Measurements from ENCODE around the gene NRXN3.

The NRXN3 gene

GRCh38 chr14:79294499-79294898 is 1124.3 kb downstream of the NRXN3 start:
- Histone ChIP-seq H3K27me3 (ENCODE audit: control insufficient read depth, insufficient read depth, low read length, poor library complexity, severe bottlenecking) (no peaks in the 10 kb centered on the region), H3K36me3 (ENCODE audit: control insufficient read depth, insufficient read depth, low read length) (no peaks in the 10 kb centered on the region), H3K27ac (ENCODE audit: insufficient read depth, low read depth, low read length, poor library complexity, severe bottlenecking) (no peak overlapping the region), H3K4me1 (ENCODE audit: control insufficient read depth, insufficient read depth, low read length) (no peaks in the 10 kb centered on the region), H3K4me3 (ENCODE audit: insufficient read depth, low read depth, low read length) (no peak overlapping the region), H3K9me3 (ENCODE audit: control insufficient read depth, low read length) (no peaks in the 10 kb centered on the region)

- Histone ChIP-seq H3K27ac (ENCODE audit: insufficient read depth, low read depth, low read length, poor library complexity, severe bottlenecking) (no peak overlapping the region), H3K27me3 (ENCODE audit: control insufficient read depth, insufficient read depth, low read length, poor library complexity, severe bottlenecking) (no peaks in the 10 kb centered on the region), H3K4me1 (ENCODE audit: control insufficient read depth, insufficient read depth, low read length) (no peaks in the 10 kb centered on the region), H3K36me3 (ENCODE audit: control insufficient read depth, insufficient read depth, low read length) (no peaks in the 10 kb centered on the region), H3K9me3 (ENCODE audit: control insufficient read depth, low read length) (no peaks in the 10 kb centered on the region), H3K4me3 (ENCODE audit: insufficient read depth, low read depth, low read length) (no peak overlapping the region)
These were observed 1125.2 kb downstream of the NRXN3 start for GRCh38 chr14:79295385-79295784.

- H3K36me3 ChIP-seq (ENCODE audit: control insufficient read depth, insufficient read depth, low read length), result no peaks in the 10 kb centered on the region
- H3K4me1 ChIP-seq (ENCODE audit: control insufficient read depth, insufficient read depth, low read length), result no peaks in the 10 kb centered on the region
- WGBS, 2 experiments, result 94 to 95% methylated on average over 4 of the region's 4 CpGs
- no peak overlapping the region for H3K27ac ChIP-seq (ENCODE audit: insufficient read depth, low read depth, low read length, poor library complexity, severe bottlenecking)
- no peaks in the 10 kb centered on the region for H3K9me3 ChIP-seq (ENCODE audit: control insufficient read depth, low read length)
- H3K4me3 ChIP-seq (ENCODE audit: insufficient read depth, low read depth, low read length), result no peak overlapping the region
- no peaks in the 10 kb centered on the region for H3K27me3 ChIP-seq (ENCODE audit: control insufficient read depth, insufficient read depth, low read length, poor library complexity, severe bottlenecking)
These were observed 1128.2 kb downstream of the NRXN3 start for GRCh38 chr14:79298373-79298772.

- Histone ChIP-seq H3K4me3 (ENCODE audit: insufficient read depth, low read depth, low read length) (no peak overlapping the region), H3K36me3 (ENCODE audit: control insufficient read depth, insufficient read depth, low read length) (no peaks in the 10 kb centered on the region), H3K4me1 (ENCODE audit: control insufficient read depth, insufficient read depth, low read length) (no peaks in the 10 kb centered on the region), H3K27me3 (ENCODE audit: control insufficient read depth, insufficient read depth, low read length, poor library complexity, severe bottlenecking) (no peaks in the 10 kb centered on the region), H3K27ac (ENCODE audit: insufficient read depth, low read depth, low read length, poor library complexity, severe bottlenecking) (no peak overlapping the region), H3K9me3 (ENCODE audit: control insufficient read depth, low read length) (no peaks in the 10 kb centered on the region)
- WGBS, 2 experiments, result 88 to 90% methylated on average over 1 of the region's 1 CpG
These were observed 1129.0 kb downstream of the NRXN3 start for GRCh38 chr14:79299162-79299561.

- H3K9me3 ChIP-seq (ENCODE audit: control insufficient read depth, low read length), result no peaks in the 10 kb centered on the region
These were observed 1134.1 kb downstream of the NRXN3 start for GRCh38 chr14:79304279-79304678.

GRCh38 chr14:79306546-79306945 is 1136.4 kb downstream of the NRXN3 start:
- 96 to 97% methylated on average over 2 of the region's 2 CpGs for WGBS, 2 experiments
- no peaks in the 10 kb centered on the region for H3K27me3 ChIP-seq (ENCODE audit: control insufficient read depth, insufficient read depth, low read length, poor library complexity, severe bottlenecking)
- H3K36me3 ChIP-seq (ENCODE audit: control insufficient read depth, insufficient read depth, low read length), result no peaks in the 10 kb centered on the region
- H3K4me3 ChIP-seq (ENCODE audit: insufficient read depth, low read depth, low read length), result no peak overlapping the region
- H3K9me3 ChIP-seq (ENCODE audit: control insufficient read depth, low read length), result no peaks in the 10 kb centered on the region
- no peak overlapping the region for H3K27ac ChIP-seq (ENCODE audit: insufficient read depth, low read depth, low read length, poor library complexity, severe bottlenecking)
- H3K4me1 ChIP-seq (ENCODE audit: control insufficient read depth, insufficient read depth, low read length), result no peaks in the 10 kb centered on the region

More at GRCh38 chr14:79304279-79304678, 1134.1 kb downstream of the NRXN3 start:
- H3K27ac ChIP-seq (ENCODE audit: insufficient read depth, low read depth, low read length, poor library complexity, severe bottlenecking), result no peak overlapping the region
- no peak overlapping the region for H3K4me3 ChIP-seq (ENCODE audit: insufficient read depth, low read depth, low read length)
- H3K27me3 ChIP-seq (ENCODE audit: control insufficient read depth, insufficient read depth, low read length, poor library complexity, severe bottlenecking), result no peaks in the 10 kb centered on the region
- no peaks in the 10 kb centered on the region for H3K36me3 ChIP-seq (ENCODE audit: control insufficient read depth, insufficient read depth, low read length)
- no peaks in the 10 kb centered on the region for H3K4me1 ChIP-seq (ENCODE audit: control insufficient read depth, insufficient read depth, low read length)

GRCh38 chr14:79318371-79318770 is 1148.2 kb downstream of the NRXN3 start:
- WGBS, 2 experiments, result 92 to 94% methylated on average over 7 of the region's 7 CpGs
- no peak overlapping the region for H3K4me3 ChIP-seq (ENCODE audit: insufficient read depth, low read depth, low read length)

GRCh38 chr14:79320561-79320960 is 1150.4 kb downstream of the NRXN3 start:
- WGBS, 2 experiments, result 93 to 97% methylated on average over 1 of the region's 1 CpG
- H3K4me1 ChIP-seq (ENCODE audit: control insufficient read depth, insufficient read depth, low read length), result peaks cover 4% of the 10 kb centered on the region
- no peak overlapping the region for H3K4me3 ChIP-seq (ENCODE audit: insufficient read depth, low read depth, low read length)
- H3K27me3 ChIP-seq (ENCODE audit: control insufficient read depth, insufficient read depth, low read length, poor library complexity, severe bottlenecking), result no peaks in the 10 kb centered on the region
- no peaks in the 10 kb centered on the region for H3K9me3 ChIP-seq (ENCODE audit: control insufficient read depth, low read length)
- no peak overlapping the region for H3K27ac ChIP-seq (ENCODE audit: insufficient read depth, low read depth, low read length, poor library complexity, severe bottlenecking)
- no peaks in the 10 kb centered on the region for H3K36me3 ChIP-seq (ENCODE audit: control insufficient read depth, insufficient read depth, low read length)

More at GRCh38 chr14:79318371-79318770, 1148.2 kb downstream of the NRXN3 start:
- Histone ChIP-seq H3K36me3 (ENCODE audit: control insufficient read depth, insufficient read depth, low read length) (no peaks in the 10 kb centered on the region), H3K27ac (ENCODE audit: insufficient read depth, low read depth, low read length, poor library complexity, severe bottlenecking) (no peak overlapping the region), H3K4me1 (ENCODE audit: control insufficient read depth, insufficient read depth, low read length) (peaks cover 4% of the 10 kb centered on the region), H3K27me3 (ENCODE audit: control insufficient read depth, insufficient read depth, low read length, poor library complexity, severe bottlenecking) (no peaks in the 10 kb centered on the region), H3K9me3 (ENCODE audit: control insufficient read depth, low read length) (no peaks in the 10 kb centered on the region)

GRCh38 chr14:79321070-79321469 is 1150.9 kb downstream of the NRXN3 start:
- Histone ChIP-seq H3K36me3 (ENCODE audit: control insufficient read depth, insufficient read depth, low read length) (no peaks in the 10 kb centered on the region), H3K4me3 (ENCODE audit: insufficient read depth, low read depth, low read length) (no peak overlapping the region), H3K27ac (ENCODE audit: insufficient read depth, low read depth, low read length, poor library complexity, severe bottlenecking) (no peak overlapping the region), H3K4me1 (ENCODE audit: control insufficient read depth, insufficient read depth, low read length) (peaks cover 4% of the 10 kb centered on the region), H3K9me3 (ENCODE audit: control insufficient read depth, low read length) (no peaks in the 10 kb centered on the region), H3K27me3 (ENCODE audit: control insufficient read depth, insufficient read depth, low read length, poor library complexity, severe bottlenecking) (no peaks in the 10 kb centered on the region)

- Histone ChIP-seq H3K9me3 (ENCODE audit: control insufficient read depth, low read length) (no peaks in the 10 kb centered on the region), H3K27ac (ENCODE audit: insufficient read depth, low read depth, low read length, poor library complexity, severe bottlenecking) (no peak overlapping the region), H3K27me3 (ENCODE audit: control insufficient read depth, insufficient read depth, low read length, poor library complexity, severe bottlenecking) (no peaks in the 10 kb centered on the region), H3K36me3 (ENCODE audit: control insufficient read depth, insufficient read depth, low read length) (no peaks in the 10 kb centered on the region), H3K4me3 (ENCODE audit: insufficient read depth, low read depth, low read length) (no peak overlapping the region), H3K4me1 (ENCODE audit: control insufficient read depth, insufficient read depth, low read length) (no peaks in the 10 kb centered on the region)
- 87 to 90% methylated on average over 1 to 2 of the region's 2 CpGs for WGBS, 2 experiments
These were observed 1154.9 kb downstream of the NRXN3 start for GRCh38 chr14:79325071-79325470.

GRCh38 chr14:79325557-79325956 is 1155.4 kb downstream of the NRXN3 start:
- no peaks in the 10 kb centered on the region for H3K36me3 ChIP-seq (ENCODE audit: control insufficient read depth, insufficient read depth, low read length)
- no peak overlapping the region for H3K4me3 ChIP-seq (ENCODE audit: insufficient read depth, low read depth, low read length)
- H3K9me3 ChIP-seq (ENCODE audit: control insufficient read depth, low read length), result no peaks in the 10 kb centered on the region
- H3K27me3 ChIP-seq (ENCODE audit: control insufficient read depth, insufficient read depth, low read length, poor library complexity, severe bottlenecking), result no peaks in the 10 kb centered on the region
- no peak overlapping the region for H3K27ac ChIP-seq (ENCODE audit: insufficient read depth, low read depth, low read length, poor library complexity, severe bottlenecking)
- H3K4me1 ChIP-seq (ENCODE audit: control insufficient read depth, insufficient read depth, low read length), result no peaks in the 10 kb centered on the region
- 87 to 93% methylated on average over 3 of the region's 3 CpGs for WGBS, 2 experiments
